HCT116 (cell line): ENCODE results near the gene MYO1B. TPM values are rescaled to one million over a fixed set of nuclear protein-coding genes. Genes with fewer than 3 reads are reported as not detected.

Experiments used
- ATAC-seq: fragments of 200-7000 bp; cut with Tn5 transposase; 2 replicates; pipeline ENCODE4 v1.9.1; 2020; ENCODE audit warnings: mild to moderate bottlenecking, moderate library complexity
- BruUV-seq: library from RNA; stranded (reverse); fragments of 400-500 nt; replicated peaks from 2 replicates; lab custom pipeline; 2021; lab: Mats Ljungman, UMichigan
- CTCF ChIA-PET: fragments of 300-600 bp; sonication (Branson Sonifier 250); formaldehyde crosslinking; loops from one replicate; lab custom pipeline; 2021; ENCODE audit warnings: antibody characterized with exemption; lab: Charles Lee
- POLR2A ChIA-PET: fragments of 300-600, 350-600 bp; sonication (Branson Sonifier 250); formaldehyde crosslinking; loops from one replicate; lab custom pipeline; 2021; ENCODE audit warnings: antibody characterized with exemption; lab: Charles Lee
- RAD21 ChIA-PET, 2 experiments: fragments of 300-600 bp; sonication (Branson Sonifier 250); formaldehyde crosslinking; loops; one replicate each; lab custom pipeline; 2023; ENCODE audit warnings: low total read pairs in 2 of 2; ENCODE audit not compliant: uncharacterized antibody in 2 of 2, unreplicated experiment in 2 of 2, low non-redundant PET in 1 of 2; lab: Charles Lee
- DNase-seq: peaks from one replicate; pipeline ENCODE4 v3.0.0-alpha.2; 2010; ENCODE audit warnings: low read depth, low spot score
- H2AFZ ChIP-seq: fragments of 200-600 bp; shearing (Covaris generic), sonication (generic); 2 replicates; pipeline ENCODE4 v1.6.1; 2017; ENCODE audit warnings: low read depth, mixed run types, mixed read lengths, antibody characterized with exemption, low read length; ENCODE audit not compliant: poor library complexity, severe bottlenecking
- H3K27ac ChIP-seq: 2 replicates; pipeline ENCODE4 v1.5.1; 2012; ENCODE audit warnings: low read depth, low read length
- H3K27me3 ChIP-seq: fragments of 200-600 bp; sonication (generic); 2 replicates; pipeline ENCODE4 v1.6.1; 2016; ENCODE audit warnings: mixed run types, low read length, mixed read lengths; ENCODE audit not compliant: insufficient read depth
- H3K36me3 ChIP-seq, 2 experiments: fragments of 200-500 bp in 1 of 2; fragments of 200-600 bp in 1 of 2; sonication (Bioruptor generic) in 1 of 2; sonication (generic) in 1 of 2; 2 replicates each; pipeline versions ENCODE4 v1.5.1 to v1.6.1; 2014 to 2016; ENCODE audit warnings: low read length in 2 of 2, inconsistent platforms in 1 of 2, mixed read lengths in 1 of 2, mixed run types in 1 of 2; ENCODE audit not compliant: insufficient read depth in 2 of 2, control insufficient read depth in 1 of 2
- H3K4me1 ChIP-seq, 2 experiments: fragments of 200-600 bp in 1 of 2; sonication (generic) in 1 of 2; 2 replicates each; pipeline versions ENCODE4 v1.5.1 to v1.6.1; 2012 to 2017; ENCODE audit warnings: low read length in 2 of 2, inconsistent platforms in 1 of 2, mild to moderate bottlenecking in 1 of 2, mixed read lengths in 1 of 2, mixed run types in 1 of 2, moderate library complexity in 1 of 2; ENCODE audit not compliant: insufficient read depth in 2 of 2, control insufficient read depth in 1 of 2
- H3K4me2 ChIP-seq: fragments of 200-600 bp; sonication (generic); 2 replicates; pipeline ENCODE4 v1.6.1; 2017; ENCODE audit warnings: mixed run types, low read length, mixed read lengths
- H3K4me3 ChIP-seq, 2 experiments: fragments of 200-600 bp in 1 of 2; sonication (generic) in 1 of 2; replicated peaks in 1 of 2; 2 replicates each; pipeline ENCODE4 v1.5.1; 2011 to 2016; ENCODE audit warnings: low read length in 2 of 2, control low read depth in 1 of 2, low read depth in 1 of 2, mild to moderate bottlenecking in 1 of 2, mixed read lengths in 1 of 2, mixed run types in 1 of 2
- H3K79me2 ChIP-seq: fragments of 200-600 bp; sonication (generic); 2 replicates; pipeline ENCODE4 v1.6.1; 2017; ENCODE audit warnings: mild to moderate bottlenecking, mixed run types, low read length, moderate library complexity, mixed read lengths; ENCODE audit not compliant: insufficient read depth
- H3K9ac ChIP-seq: fragments of 200-600 bp; sonication (generic); 2 replicates; pipeline ENCODE4 v1.6.1; 2016; ENCODE audit warnings: low read length, mixed read lengths
- H3K9me2 ChIP-seq: fragments of 200-600 bp; sonication (generic), shearing (Covaris generic); 2 replicates; pipeline ENCODE4 v1.6.1; 2017; ENCODE audit warnings: mixed run types, mild to moderate bottlenecking, moderate library complexity; ENCODE audit not compliant: insufficient read depth
- H3K9me3 ChIP-seq, 2 experiments: fragments of 200-500 bp in 1 of 2; fragments of 200-600 bp in 1 of 2; sonication (Bioruptor generic) in 1 of 2; sonication (generic) in 1 of 2; 2 replicates each; pipeline ENCODE4 v1.6.1; 2014 to 2017; ENCODE audit warnings: low read length in 2 of 2, mixed read lengths in 2 of 2, inconsistent platforms in 1 of 2, low read depth in 1 of 2, mild to moderate bottlenecking in 1 of 2, mixed run types in 1 of 2, moderate library complexity in 1 of 2; ENCODE audit not compliant: control insufficient read depth in 1 of 2, insufficient read depth in 1 of 2
- H4K20me1 ChIP-seq: fragments of 200-600 bp; sonication (generic), shearing (Covaris generic); 2 replicates; pipeline ENCODE4 v1.6.1; 2017; ENCODE audit warnings: mixed run types, mild to moderate bottlenecking, moderate library complexity; ENCODE audit not compliant: insufficient read depth
- CBX3 ChIP-seq: IDR thresholded peaks from 2 replicates; pipeline ENCODE4 v1.6.1; 2012; ENCODE audit warnings: low read depth
- CEBPB ChIP-seq: IDR thresholded peaks from 2 replicates; pipeline ENCODE4 v1.6.1; 2012; ENCODE audit warnings: low read depth
- EGR1 ChIP-seq: IDR thresholded peaks from 2 replicates; pipeline ENCODE4 v1.6.1; 2012; ENCODE audit warnings: low read depth
- EZH2 ChIP-seq: fragments of 200-600 bp; sonication (generic); IDR thresholded peaks from 2 replicates; pipeline ENCODE4 v1.6.1; 2017; ENCODE audit warnings: antibody characterized with exemption, mixed run types
- EZH2phosphoT487 ChIP-seq: fragments of 200-600 bp; IDR thresholded peaks from 2 replicates; pipeline ENCODE4 v1.6.1; 2018; ENCODE audit warnings: antibody characterized with exemption, borderline replicate concordance
- JUND ChIP-seq: IDR thresholded peaks from 2 replicates; pipeline ENCODE4 v1.6.1; 2012
- POLR2AphosphoS5 ChIP-seq: IDR thresholded peaks from 2 replicates; pipeline ENCODE4 v1.6.1; 2011; ENCODE audit warnings: mild to moderate bottlenecking, low read depth, low read length, moderate library complexity
- RAD21 ChIP-seq: IDR thresholded peaks from 2 replicates; pipeline ENCODE4 v1.6.1; 2012; ENCODE audit warnings: low read depth, mild to moderate bottlenecking
- SIN3A ChIP-seq: IDR thresholded peaks from 2 replicates; pipeline ENCODE4 v1.6.1; 2012; ENCODE audit warnings: low read depth
- SP1 ChIP-seq: IDR thresholded peaks from 2 replicates; pipeline ENCODE4 v1.6.1; 2012; ENCODE audit warnings: low read depth
- SRF ChIP-seq: IDR thresholded peaks from 2 replicates; pipeline ENCODE4 v1.6.1; 2012; ENCODE audit warnings: low read depth
- TCF7L2 ChIP-seq: IDR thresholded peaks from 2 replicates; pipeline ENCODE4 v1.7.0; 2011; ENCODE audit warnings: borderline replicate concordance, inconsistent platforms; ENCODE audit not compliant: insufficient read depth, insufficient read length; ENCODE audit errors: extremely low read depth
- YY1 ChIP-seq: IDR thresholded peaks from 2 replicates; pipeline ENCODE4 v1.6.1; 2011; ENCODE audit warnings: low read length, low read depth, moderate library complexity, mild to moderate bottlenecking; ENCODE audit not compliant: insufficient replicate concordance; ENCODE audit errors: extremely low read depth
- ZFX ChIP-seq: fragments of 450-650 bp; IDR thresholded peaks from 2 replicates; pipeline ENCODE4 v1.6.1; 2017
- ZNF274 ChIP-seq: fragments of 200-500 bp; sonication (Bioruptor generic); IDR thresholded peaks from 2 replicates; pipeline ENCODE4 v1.6.1; 2014; ENCODE audit warnings: mild to moderate bottlenecking, low read depth, low read length, inconsistent platforms
- intact Hi-C: fragments of 100-400 bp; cut with micrococcal nuclease; formaldehyde crosslinking; loops from 2 replicates; pipeline ENCODE4 v1.10.0; 2022
- total RNA-seq: library from RNA; stranded (reverse); gene quantifications from one replicate; pipeline ENCODE4 v1.2.1, GENCODE V29; 2021; ENCODE audit not compliant: unreplicated experiment
- TF ChIP-seq, protein P1 (sequence below): IDR thresholded peaks from 2 replicates; pipeline ENCODE4 v1.6.1; 2012; ENCODE audit warnings: low read depth
- TF ChIP-seq, protein P2 (sequence below), 3 experiments: fragments of 200-600 bp in 1 of 3; sonication (generic) in 1 of 3; IDR thresholded peaks in 2 of 3; conservative IDR thresholded peaks in 1 of 3; 2 replicates each; pipeline ENCODE4 v1.5.1; 2012 to 2017; ENCODE audit warnings: low read depth in 2 of 3, low read length in 2 of 3, antibody characterized with exemption in 1 of 3, borderline replicate concordance in 1 of 3, control low read depth in 1 of 3, mild to moderate bottlenecking in 1 of 3, mixed read lengths in 1 of 3, mixed run types in 1 of 3, moderate library complexity in 1 of 3; ENCODE audit not compliant: insufficient read depth in 1 of 3
- TF ChIP-seq, protein P3 (sequence below): IDR thresholded peaks from 2 replicates; pipeline ENCODE4 v1.6.1; 2011; ENCODE audit warnings: mild to moderate bottlenecking, low read length, moderate library complexity; ENCODE audit not compliant: insufficient replicate concordance; ENCODE audit errors: extremely low read depth

The MYO1B gene
- total RNA-seq, 1 experiment from 2014 or later = 51.7 TPM

DNA sequence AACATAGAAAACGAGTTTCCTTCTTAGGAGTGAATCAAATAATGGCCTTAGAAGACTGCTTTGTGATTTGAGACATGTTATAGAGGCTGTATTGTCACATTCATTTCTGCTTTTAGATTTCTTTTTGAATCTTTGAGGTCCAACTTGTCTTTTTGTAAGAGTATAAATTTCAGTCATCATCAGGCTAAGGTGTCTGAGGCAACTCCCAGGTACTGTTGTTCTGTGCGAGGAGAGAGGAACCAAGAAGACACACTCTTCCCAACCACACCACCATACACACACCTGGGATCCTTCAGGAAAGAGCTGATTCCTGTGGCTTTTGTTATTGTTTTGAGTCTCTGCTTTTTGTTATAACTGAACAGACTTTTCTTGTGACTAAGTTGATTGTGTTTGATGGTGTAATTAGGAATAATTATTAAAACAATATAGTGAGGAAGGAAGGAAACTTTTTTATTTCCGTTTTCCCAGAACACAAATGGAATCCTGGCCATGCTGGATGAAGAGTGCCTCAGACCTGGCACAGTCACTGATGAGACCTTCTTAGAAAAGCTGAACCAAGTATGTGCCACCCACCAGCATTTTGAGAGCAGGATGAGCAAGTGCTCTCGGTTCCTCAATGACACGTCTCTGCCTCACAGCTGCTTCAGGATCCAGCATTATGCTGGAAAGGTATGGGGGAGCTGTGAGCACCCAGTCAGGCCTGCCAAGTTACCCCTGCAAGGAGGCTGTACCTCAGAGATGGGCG is 140.4 kb downstream of the MYO1B start:
- ChIA-PET RAD21 (no interaction called here), CTCF (interaction anchor here (1.7 kb wide), 1 partner anchor 334 kb away, joined by 3 read pairs; no protein-coding TSS in a partner anchor), POLR2A (no interaction called here)
- DNase-seq (no peak), ATAC-seq (no peak)
- Histone ChIP-seq H2AFZ (no peak overlapping the region), H3K9me3 (no peaks in the 10 kb centered on the region), H3K9me2 (no peaks in the 10 kb centered on the region), H3K9ac (no peak overlapping the region), H3K36me3 (peaks cover 6 to 8% of the 10 kb centered on the region in 2 experiments; a peak in 3 of 4 replicates), H4K20me1 (no peaks in the 10 kb centered on the region), H3K27me3 (no peaks in the 10 kb centered on the region), H3K79me2 (no peaks in the 10 kb centered on the region), H3K4me2 (0 out of 2 replicates have a peak overlapping the region, but pooled peaks have one; percentile 17), H3K4me3 (no peak overlapping the region), H3K27ac (no peak overlapping the region), H3K4me1 (peaks cover 0 to 25% of the 10 kb centered on the region in 2 experiments; a peak in 3 of 4 replicates)
- TF ChIP-seq ZFX (no peak), SP1 (no peak), EZH2 (no peak), RAD21 (no peak), EZH2phosphoT487 (no peak), YY1 (no peak), CEBPB (no peak), CBX3 (no peak), JUND (no peak), ZNF274 (no peak), POLR2AphosphoS5 (no peak), SIN3A (no peak), EGR1 (no peak), TCF7L2 (no peak), SRF (no peak)
- TF ChIP-seq, protein P1, sequence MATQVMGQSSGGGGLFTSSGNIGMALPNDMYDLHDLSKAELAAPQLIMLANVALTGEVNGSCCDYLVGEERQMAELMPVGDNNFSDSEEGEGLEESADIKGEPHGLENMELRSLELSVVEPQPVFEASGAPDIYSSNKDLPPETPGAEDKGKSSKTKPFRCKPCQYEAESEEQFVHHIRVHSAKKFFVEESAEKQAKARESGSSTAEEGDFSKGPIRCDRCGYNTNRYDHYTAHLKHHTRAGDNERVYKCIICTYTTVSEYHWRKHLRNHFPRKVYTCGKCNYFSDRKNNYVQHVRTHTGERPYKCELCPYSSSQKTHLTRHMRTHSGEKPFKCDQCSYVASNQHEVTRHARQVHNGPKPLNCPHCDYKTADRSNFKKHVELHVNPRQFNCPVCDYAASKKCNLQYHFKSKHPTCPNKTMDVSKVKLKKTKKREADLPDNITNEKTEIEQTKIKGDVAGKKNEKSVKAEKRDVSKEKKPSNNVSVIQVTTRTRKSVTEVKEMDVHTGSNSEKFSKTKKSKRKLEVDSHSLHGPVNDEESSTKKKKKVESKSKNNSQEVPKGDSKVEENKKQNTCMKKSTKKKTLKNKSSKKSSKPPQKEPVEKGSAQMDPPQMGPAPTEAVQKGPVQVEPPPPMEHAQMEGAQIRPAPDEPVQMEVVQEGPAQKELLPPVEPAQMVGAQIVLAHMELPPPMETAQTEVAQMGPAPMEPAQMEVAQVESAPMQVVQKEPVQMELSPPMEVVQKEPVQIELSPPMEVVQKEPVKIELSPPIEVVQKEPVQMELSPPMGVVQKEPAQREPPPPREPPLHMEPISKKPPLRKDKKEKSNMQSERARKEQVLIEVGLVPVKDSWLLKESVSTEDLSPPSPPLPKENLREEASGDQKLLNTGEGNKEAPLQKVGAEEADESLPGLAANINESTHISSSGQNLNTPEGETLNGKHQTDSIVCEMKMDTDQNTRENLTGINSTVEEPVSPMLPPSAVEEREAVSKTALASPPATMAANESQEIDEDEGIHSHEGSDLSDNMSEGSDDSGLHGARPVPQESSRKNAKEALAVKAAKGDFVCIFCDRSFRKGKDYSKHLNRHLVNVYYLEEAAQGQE = no peak
- TF ChIP-seq, protein P2, sequence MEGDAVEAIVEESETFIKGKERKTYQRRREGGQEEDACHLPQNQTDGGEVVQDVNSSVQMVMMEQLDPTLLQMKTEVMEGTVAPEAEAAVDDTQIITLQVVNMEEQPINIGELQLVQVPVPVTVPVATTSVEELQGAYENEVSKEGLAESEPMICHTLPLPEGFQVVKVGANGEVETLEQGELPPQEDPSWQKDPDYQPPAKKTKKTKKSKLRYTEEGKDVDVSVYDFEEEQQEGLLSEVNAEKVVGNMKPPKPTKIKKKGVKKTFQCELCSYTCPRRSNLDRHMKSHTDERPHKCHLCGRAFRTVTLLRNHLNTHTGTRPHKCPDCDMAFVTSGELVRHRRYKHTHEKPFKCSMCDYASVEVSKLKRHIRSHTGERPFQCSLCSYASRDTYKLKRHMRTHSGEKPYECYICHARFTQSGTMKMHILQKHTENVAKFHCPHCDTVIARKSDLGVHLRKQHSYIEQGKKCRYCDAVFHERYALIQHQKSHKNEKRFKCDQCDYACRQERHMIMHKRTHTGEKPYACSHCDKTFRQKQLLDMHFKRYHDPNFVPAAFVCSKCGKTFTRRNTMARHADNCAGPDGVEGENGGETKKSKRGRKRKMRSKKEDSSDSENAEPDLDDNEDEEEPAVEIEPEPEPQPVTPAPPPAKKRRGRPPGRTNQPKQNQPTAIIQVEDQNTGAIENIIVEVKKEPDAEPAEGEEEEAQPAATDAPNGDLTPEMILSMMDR (IDR thresholded peaks at IDR 0.05 in 2 of 3, conservative IDR thresholded peaks at IDR 0.05 in 1 of 3; ENCODE audit: borderline replicate concordance in 1 of 3, insufficient read depth in 1 of 3, low read depth in 2 of 3, low read length in 2 of 3) = no peak
- TF ChIP-seq, protein P3, sequence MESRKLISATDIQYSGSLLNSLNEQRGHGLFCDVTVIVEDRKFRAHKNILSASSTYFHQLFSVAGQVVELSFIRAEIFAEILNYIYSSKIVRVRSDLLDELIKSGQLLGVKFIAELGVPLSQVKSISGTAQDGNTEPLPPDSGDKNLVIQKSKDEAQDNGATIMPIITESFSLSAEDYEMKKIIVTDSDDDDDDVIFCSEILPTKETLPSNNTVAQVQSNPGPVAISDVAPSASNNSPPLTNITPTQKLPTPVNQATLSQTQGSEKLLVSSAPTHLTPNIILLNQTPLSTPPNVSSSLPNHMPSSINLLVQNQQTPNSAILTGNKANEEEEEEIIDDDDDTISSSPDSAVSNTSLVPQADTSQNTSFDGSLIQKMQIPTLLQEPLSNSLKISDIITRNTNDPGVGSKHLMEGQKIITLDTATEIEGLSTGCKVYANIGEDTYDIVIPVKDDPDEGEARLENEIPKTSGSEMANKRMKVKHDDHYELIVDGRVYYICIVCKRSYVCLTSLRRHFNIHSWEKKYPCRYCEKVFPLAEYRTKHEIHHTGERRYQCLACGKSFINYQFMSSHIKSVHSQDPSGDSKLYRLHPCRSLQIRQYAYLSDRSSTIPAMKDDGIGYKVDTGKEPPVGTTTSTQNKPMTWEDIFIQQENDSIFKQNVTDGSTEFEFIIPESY = no peak
- no TSS peak for BruUV-seq
- intact Hi-C loops = no loop called here
